Uterus (tissue), 4 donors: ENCODE measurements around the gene PUS10. TPM values are rescaled to one million over a fixed set of nuclear protein-coding genes. Genes with fewer than 3 reads are reported as not detected.

ENCODE experiments used
- DNase-seq, 2 donors: peaks; one replicate each; pipeline ENCODE4 v3.0.0-alpha.2; 2019 to 2020
- H3K27ac ChIP-seq, 2 donors: fragments of 200-600 bp; sonication (generic); 1 replicate in 1 of 2; 2 replicates in 1 of 2; pipeline ENCODE4 v1.5.1; 2016 to 2018
- H3K27me3 ChIP-seq, 2 donors: fragments of 200-600 bp; sonication (generic); one replicate each; pipeline ENCODE4 v1.5.1; 2018 to 2019; ENCODE audit warnings: control low read depth in 1 of 2
- H3K36me3 ChIP-seq, 2 donors: fragments of 200-600 bp; sonication (generic); one replicate each; pipeline ENCODE4 v1.5.1; 2019; ENCODE audit warnings: control low read depth in 1 of 2
- H3K4me1 ChIP-seq, 2 donors: fragments of 200-600 bp; sonication (generic); one replicate each; pipeline ENCODE4 v1.5.1; 2018 to 2019; ENCODE audit warnings: control low read depth in 1 of 2
- H3K4me3 ChIP-seq, 2 donors: fragments of 200-600 bp; sonication (generic); 1 replicate in 1 of 2; 2 replicates in 1 of 2; pipeline ENCODE4 v1.5.1; 2018 to 2019; ENCODE audit warnings: mild to moderate bottlenecking in 1 of 2
- H3K9me3 ChIP-seq, 2 donors: fragments of 200-600 bp; sonication (generic); one replicate each; pipeline ENCODE4 v1.5.1; 2019; ENCODE audit warnings: control low read depth in 1 of 2
- CTCF ChIP-seq, 4 experiments: fragments of 200-600 bp in 2 of 4; fragments of 450-650 bp in 2 of 4; sonication (generic) in 2 of 4; IDR thresholded peaks; one replicate each; pipeline ENCODE4 v1.5.1; 2016 to 2019; ENCODE audit warnings: antibody characterized with exemption in 4 of 4, mild to moderate bottlenecking in 2 of 4, moderate library complexity in 1 of 4
- POLR2A ChIP-seq, 2 donors: fragments of 450-650 bp; IDR thresholded peaks; one replicate each; pipeline ENCODE4 v1.6.1; 2016; ENCODE audit warnings: antibody characterized with exemption in 2 of 2, mild to moderate bottlenecking in 1 of 2, moderate library complexity in 1 of 2
- intact Hi-C: fragments of 100-400 bp; cut with DNase I; formaldehyde crosslinking; loops from one replicate; pipeline ENCODE4 v1.15.1; 2023; ENCODE audit warnings: low total_unique reads
- total RNA-seq, 4 donors: library from RNA; depleted of rRNA in 3 of 4; stranded (reverse); fragments of >200 nt in 3 of 4; gene quantifications; one replicate each; pipeline versions ENCODE4 v1.1.0 to v1.2.4, GENCODE V29; 2014 to 2023
- donor health status: DM: yes; HTN: yes; CAD: no.

Gene PUS10
- total RNA-seq, 4 donors from 2014 or later: 1.8 to 16.5 (median 8.6) TPM

GRCh38 chr2:60947056-60947455 lies 71.0 kb downstream of the PUS10 start:
- no peaks in the 10 kb centered on the region for H3K36me3 ChIP-seq
- H3K4me1 ChIP-seq: no peaks in the 10 kb centered on the region
- H3K9me3 ChIP-seq: no peaks in the 10 kb centered on the region
- H3K27me3 ChIP-seq: no peaks in the 10 kb centered on the region
- TF ChIP-seq CTCF (IDR thresholded peaks at IDR 0.05) (no peak), POLR2A (IDR thresholded peaks at IDR 0.05) (no peak)
- H3K27ac ChIP-seq: no peak overlapping the region
- no peak for DNase-seq
- intact Hi-C loops: no loop called here
- no peak overlapping the region for H3K4me3 ChIP-seq

GRCh38 chr2:60945341-60945740 lies 72.7 kb downstream of the PUS10 start:
- no peak overlapping the region for H3K27ac ChIP-seq
- no peaks in the 10 kb centered on the region for H3K27me3 ChIP-seq
- H3K4me3 ChIP-seq: no peak overlapping the region
- H3K4me1 ChIP-seq: no peaks in the 10 kb centered on the region
- DNase-seq: no peak
- no peak for TF ChIP-seq CTCF (IDR thresholded peaks at IDR 0.05)
- TF ChIP-seq POLR2A (IDR thresholded peaks at IDR 0.05): no peak
- H3K9me3 ChIP-seq: no peaks in the 10 kb centered on the region
- intact Hi-C loops: no loop called here
- no peaks in the 10 kb centered on the region for H3K36me3 ChIP-seq

- Histone ChIP-seq H3K27me3 (no peaks in the 10 kb centered on the region), H3K4me1 (no peaks in the 10 kb centered on the region), H3K4me3 (no peak overlapping the region), H3K9me3 (no peaks in the 10 kb centered on the region), H3K36me3 (no peaks in the 10 kb centered on the region), H3K27ac (no peak overlapping the region)
- TF ChIP-seq CTCF (IDR thresholded peaks at IDR 0.05): no peak
- TF ChIP-seq POLR2A (IDR thresholded peaks at IDR 0.05): no peak
- DNase-seq: no peak
- intact Hi-C loops: no loop called here
These were observed 78.4 kb downstream of the PUS10 start for GRCh38 chr2:60939622-60940021.

GRCh38 chr2:60938301-60938700 lies 79.8 kb downstream of the PUS10 start:
- no peaks in the 10 kb centered on the region for H3K9me3 ChIP-seq
- H3K4me1 ChIP-seq: no peaks in the 10 kb centered on the region
- no peaks in the 10 kb centered on the region for H3K27me3 ChIP-seq
- H3K36me3 ChIP-seq: no peaks in the 10 kb centered on the region
- no peak for TF ChIP-seq POLR2A (IDR thresholded peaks at IDR 0.05)
- TF ChIP-seq CTCF (IDR thresholded peaks at IDR 0.05): no peak
- H3K4me3 ChIP-seq: no peak overlapping the region
- intact Hi-C loops: no loop called here
- H3K27ac ChIP-seq: no peak overlapping the region
- DNase-seq: no peak

- Histone ChIP-seq H3K27ac (no peak overlapping the region), H3K9me3 (no peaks in the 10 kb centered on the region), H3K4me1 (no peaks in the 10 kb centered on the region), H3K27me3 (no peaks in the 10 kb centered on the region), H3K36me3 (no peaks in the 10 kb centered on the region), H3K4me3 (no peak overlapping the region)
- TF ChIP-seq POLR2A (IDR thresholded peaks at IDR 0.05): no peak
- intact Hi-C loops: no loop called here
- peak in 1 of 2 donors; percentile 22 for DNase-seq
These were observed 81.3 kb downstream of the PUS10 start for GRCh38 chr2:60936757-60937156.

GRCh38 chr2:60934165-60934722 lies 83.8 kb downstream of the PUS10 start:
- H3K4me1 ChIP-seq: no peaks in the 10 kb centered on the region
- no peak for DNase-seq

More at GRCh38 chr2:60934165-60934722, 83.8 kb downstream of the PUS10 start:
- peak overlapping the region; percentile 13 to 22 for H3K27ac ChIP-seq
- H3K9me3 ChIP-seq: no peaks in the 10 kb centered on the region
- no peaks in the 10 kb centered on the region for H3K36me3 ChIP-seq
- H3K4me3 ChIP-seq: no peak overlapping the region
- TF ChIP-seq CTCF (IDR thresholded peaks at IDR 0.05): no peak
- TF ChIP-seq POLR2A (IDR thresholded peaks at IDR 0.05): no peak
- no peaks in the 10 kb centered on the region for H3K27me3 ChIP-seq
- intact Hi-C loops: no loop called here
